Cardiac fibroblast (primary cell): ENCODE measurements around the gene AKR1C3.
"Not testable (repeated sequence)": the region's sequence is repeated elsewhere in the genome, so short reads cannot be mapped to it uniquely, and the experiment has no call there.

Source experiments
- DNase-seq, 2 donors: peaks; one replicate each; pipeline versions ENCODE4 v3.0.0 to v3.0.0-alpha.2; 2010; ENCODE audit warnings: low read depth in 2 of 2
- H3K4me3 ChIP-seq, 2 donors: replicated peaks in 1 of 2; 1 replicate in 1 of 2; 2 replicates in 1 of 2; pipeline ENCODE4 v1.5.1; 2011; ENCODE audit warnings: low read depth in 2 of 2, low read length in 2 of 2, mild to moderate bottlenecking in 2 of 2, moderate library complexity in 1 of 2
- CTCF ChIP-seq: IDR thresholded peaks from one replicate; pipeline ENCODE4 v1.5.1; 2011; ENCODE audit warnings: low read depth, mild to moderate bottlenecking, low read length, inconsistent platforms

AKR1C3 gene

GRCh38 chr10:5090551-5090950, 3.7 kb upstream of the AKR1C3 start:
- peak; percentile 41 to 55 for DNase-seq
- TF ChIP-seq CTCF: no peak
- H3K4me3 ChIP-seq: no peak overlapping the region

GRCh38 chr10:5091196-5091595, 3.0 kb upstream of the AKR1C3 start:
- no peak overlapping the region for H3K4me3 ChIP-seq
- TF ChIP-seq CTCF: no peak
- DNase-seq: no peak

- no peak overlapping the region for H3K4me3 ChIP-seq
- TF ChIP-seq CTCF: no peak
- DNase-seq: no peak
Observed at GRCh38 chr10:5092375-5092774, 1.8 kb upstream of the AKR1C3 start.

GRCh38 chr10:5092848-5093790, 1.1 kb upstream of the AKR1C3 start:
- no peak overlapping the region for H3K4me3 ChIP-seq
- DNase-seq: no peak
- TF ChIP-seq CTCF: no peak

GRCh38 chr10:5095687-5096086, 1.5 kb downstream of the AKR1C3 start:
- peak overlapping the region in 1 of 2 donors; percentile 58 for H3K4me3 ChIP-seq
- peak in 1 of 2 donors; percentile 31 for DNase-seq
- no peak for TF ChIP-seq CTCF

- no peak for TF ChIP-seq CTCF
- DNase-seq: no peak
- H3K4me3 ChIP-seq: peak overlapping the region in 1 of 2 donors; percentile 58
Observed at GRCh38 chr10:5096108-5096507, 1.9 kb downstream of the AKR1C3 start.

- H3K4me3 ChIP-seq, DNase-seq: not testable (repeated sequence)
Observed at GRCh38 chr10:5102479-5102878, 8.3 kb downstream of the AKR1C3 start.
